GM19351 (cell line): ENCODE measurements around the gene COA3.
"Not testable (repeated sequence)": the region's sequence is repeated elsewhere in the genome, so short reads cannot be mapped to it uniquely, and the experiment has no call there.

Source experiments
- ATAC-seq: cut with Tn5 transposase; IDR thresholded peaks from one replicate; pipeline ENCODE4 v1.9.1; 2021; ENCODE audit warnings: mild to moderate bottlenecking, moderate library complexity; ENCODE audit not compliant: unreplicated experiment

Gene COA3

DNA sequence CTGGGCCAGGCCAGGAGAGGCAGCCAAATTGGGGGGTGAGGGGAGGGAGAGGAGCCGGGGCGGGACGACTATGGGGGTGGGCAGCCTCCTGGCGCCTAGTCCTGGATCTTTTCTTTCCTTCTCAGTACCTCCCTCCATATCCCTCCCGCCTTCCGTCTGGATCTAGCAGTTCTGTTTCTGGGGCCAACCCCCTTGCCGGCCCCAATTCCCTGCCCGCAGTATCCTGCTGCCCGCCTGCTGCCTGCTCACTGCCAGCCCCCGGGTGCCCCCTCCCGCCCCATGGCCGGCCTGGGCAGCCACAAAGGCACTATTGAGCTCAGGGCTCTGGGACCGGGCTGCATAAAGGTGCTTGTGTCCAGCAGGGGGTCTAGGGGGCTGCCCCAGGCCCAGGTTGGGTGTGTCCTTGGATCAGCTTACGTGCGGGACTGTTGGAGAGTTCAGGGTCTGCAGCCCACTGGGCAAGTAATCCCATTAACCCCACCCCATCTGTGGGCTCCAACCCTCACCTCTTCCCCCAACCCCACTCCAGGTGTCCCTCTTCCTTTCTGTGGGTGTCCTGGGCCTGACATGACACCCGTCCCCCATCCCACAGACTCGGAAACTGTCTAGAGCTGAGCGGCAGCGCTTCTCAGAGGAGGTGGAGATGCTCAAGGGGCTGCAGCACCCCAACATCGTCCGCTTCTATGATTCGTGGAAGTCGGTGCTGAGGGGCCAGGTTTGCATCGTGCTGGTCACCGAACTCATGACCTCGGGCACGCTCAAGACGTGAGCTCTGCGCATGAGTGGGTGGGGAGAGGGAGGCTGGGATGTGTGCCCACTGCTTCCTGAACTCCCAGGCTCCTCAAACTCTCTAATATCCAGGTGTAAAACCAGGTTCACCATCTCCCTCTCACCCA is 16.1 kb downstream of the COA3 start:
- no peak for ATAC-seq

DNA sequence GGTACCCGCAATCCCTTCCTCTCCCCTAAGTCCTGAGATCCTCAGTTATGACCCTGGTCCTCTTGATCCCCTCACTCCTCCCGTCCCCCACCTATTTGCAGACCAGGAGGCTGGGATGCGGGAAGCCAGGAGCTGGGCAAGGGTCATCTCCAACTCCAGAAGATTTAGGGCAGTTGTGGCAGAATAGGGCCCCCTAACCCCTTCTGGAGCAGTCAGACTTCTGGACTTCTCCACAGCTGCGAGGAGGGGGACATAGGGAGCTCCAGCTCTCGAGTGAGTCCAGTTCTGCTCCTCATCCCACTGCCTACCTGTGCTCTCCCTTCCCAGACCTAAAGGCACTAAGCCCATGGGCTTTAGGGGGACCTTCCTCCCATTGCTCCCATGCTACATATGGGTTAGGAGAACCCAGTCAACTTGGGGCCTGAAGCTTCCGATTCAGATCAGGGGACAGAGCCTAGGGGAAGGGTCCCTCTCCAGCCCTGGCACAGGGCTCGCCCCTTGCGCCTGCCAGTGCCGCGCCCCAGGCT is 16.8 kb downstream of the COA3 start:
- ATAC-seq = no peak

DNA sequence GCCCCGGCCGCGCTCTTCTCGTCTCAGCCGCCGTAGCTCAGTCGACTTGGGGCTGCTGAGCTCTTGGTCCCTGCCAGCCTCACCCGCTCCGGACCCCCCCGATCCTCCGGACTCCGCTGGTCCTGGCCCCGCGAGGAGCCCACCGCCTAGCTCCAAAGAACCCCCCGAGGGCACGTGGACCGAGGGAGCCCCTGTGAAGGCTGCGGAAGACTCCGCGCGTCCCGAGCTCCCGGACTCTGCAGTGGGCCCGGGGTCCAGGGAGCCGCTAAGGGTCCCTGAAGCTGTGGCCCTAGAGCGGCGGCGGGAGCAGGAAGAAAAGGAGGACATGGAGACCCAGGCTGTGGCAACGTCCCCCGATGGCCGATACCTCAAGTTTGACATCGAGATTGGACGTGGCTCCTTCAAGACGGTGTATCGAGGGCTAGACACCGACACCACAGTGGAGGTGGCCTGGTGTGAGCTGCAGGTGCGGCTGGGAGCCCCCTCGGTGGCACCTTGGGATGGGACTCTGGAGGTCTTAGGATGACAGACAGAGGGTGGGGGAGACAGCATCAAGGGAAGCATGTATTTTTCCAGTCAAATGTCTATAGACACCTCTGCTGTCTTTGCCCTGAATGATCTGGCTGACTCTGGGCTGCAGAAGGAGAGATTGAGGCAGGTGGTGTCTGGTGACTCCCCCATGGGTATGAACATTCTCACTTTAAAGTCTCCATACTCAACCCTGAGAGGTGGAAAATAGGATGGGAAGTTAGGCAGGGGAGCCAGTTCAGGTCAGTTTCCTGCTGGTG is 17.5 kb downstream of the COA3 start:
- no peak for ATAC-seq

DNA sequence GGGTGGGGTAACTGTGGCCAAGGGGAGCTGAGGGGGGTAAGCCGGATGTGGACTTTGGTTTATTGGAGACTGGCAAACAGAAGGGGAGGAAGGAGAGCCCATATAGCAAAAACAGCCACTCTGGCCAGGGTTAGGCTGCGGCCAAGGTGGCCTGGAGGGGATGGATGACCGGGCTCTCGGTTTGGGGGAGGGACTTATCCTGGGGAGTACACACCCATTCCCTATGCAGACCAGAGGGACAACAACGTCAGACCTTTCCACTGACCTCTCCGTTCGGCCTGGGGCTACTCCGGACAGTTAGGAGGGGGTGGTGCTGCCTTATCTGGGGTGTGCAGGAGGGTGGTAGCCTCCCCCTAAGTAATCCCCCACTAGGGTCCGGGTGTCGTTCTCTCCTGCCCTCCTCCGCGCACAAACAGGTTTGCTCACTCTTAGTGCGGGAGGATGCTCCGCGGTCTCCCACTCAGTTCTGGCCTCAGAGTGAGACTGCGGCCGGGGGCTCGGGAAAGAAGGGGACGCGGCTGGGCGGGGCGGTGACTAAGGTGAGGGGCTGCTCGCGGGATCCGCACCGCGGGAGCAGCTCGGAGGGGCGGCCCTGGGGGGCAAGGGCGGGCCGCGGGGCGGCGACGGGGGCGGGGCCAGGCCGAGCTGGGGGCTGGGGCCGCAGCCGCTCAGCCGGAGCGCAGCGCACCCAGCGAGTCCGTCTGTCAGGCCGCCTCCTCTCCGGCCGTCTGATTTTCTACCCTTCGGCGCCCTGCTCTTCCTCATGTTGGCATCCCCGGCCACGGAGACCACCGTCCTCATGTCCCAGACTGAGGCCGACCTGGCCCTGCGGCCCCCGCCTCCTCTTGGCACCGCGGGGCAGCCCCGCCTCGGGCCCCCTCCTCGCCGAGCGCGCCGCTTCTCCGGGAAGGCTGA is 18.3 kb downstream of the COA3 start, which contains the start of gene WNK4:
TSS of gene WNK4 (plus strand) at position 675 of the 915 bp plus-strand sequence. CDS start at position 764, 89 bp downstream.
- ATAC-seq = no peak

DNA sequence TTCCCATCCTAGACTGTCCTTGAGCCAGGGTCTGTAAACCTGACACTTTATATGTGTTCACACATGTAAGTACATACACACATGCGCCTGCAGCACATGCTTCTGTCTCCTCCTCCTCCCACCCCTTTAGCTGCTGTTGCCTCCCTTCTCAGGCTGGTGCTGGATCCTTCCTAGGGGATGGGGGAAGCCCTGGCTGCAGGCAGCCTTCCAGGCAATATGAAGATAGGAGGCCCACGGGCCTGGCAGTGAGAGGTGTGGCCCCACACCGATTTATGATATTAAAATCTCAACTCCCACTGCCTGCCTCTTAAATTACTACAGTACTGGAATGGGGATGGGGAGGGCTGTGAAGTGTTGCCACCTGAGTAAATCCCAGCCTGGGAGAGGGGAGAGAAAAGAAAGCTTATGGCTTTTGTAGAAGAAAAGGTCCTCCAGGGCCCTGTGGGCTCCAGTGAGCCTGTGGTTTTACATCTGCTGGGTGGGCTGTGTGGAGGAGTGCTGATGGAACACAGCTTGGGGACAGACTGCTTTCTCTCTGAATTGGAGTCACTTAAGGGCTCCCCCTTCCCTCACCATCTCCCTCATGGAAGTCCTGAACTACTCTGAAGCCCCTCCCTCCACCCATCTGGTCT is 19.1 kb downstream of the COA3 start:
- ATAC-seq = no peak

DNA sequence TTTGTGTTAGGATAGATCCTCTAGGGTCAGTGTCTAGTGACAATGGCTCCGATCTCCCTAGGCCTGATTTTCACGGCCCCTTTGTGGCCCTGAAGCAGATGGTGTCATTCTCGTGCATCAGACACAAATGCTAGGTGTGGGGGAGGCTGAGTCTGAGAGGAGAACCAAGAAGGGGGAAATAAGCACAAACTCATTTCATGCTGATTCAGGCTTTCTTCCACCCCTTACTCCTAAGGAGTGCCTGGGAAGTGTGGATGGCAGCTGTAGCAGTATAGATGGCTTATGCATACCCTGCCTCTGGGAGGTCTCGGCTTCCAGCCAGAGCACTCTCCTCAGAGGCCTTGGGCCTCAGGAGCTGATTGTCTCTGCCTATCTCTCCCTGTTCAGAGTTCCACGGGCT is 19.9 kb downstream of the COA3 start:
- no peak for ATAC-seq

DNA sequence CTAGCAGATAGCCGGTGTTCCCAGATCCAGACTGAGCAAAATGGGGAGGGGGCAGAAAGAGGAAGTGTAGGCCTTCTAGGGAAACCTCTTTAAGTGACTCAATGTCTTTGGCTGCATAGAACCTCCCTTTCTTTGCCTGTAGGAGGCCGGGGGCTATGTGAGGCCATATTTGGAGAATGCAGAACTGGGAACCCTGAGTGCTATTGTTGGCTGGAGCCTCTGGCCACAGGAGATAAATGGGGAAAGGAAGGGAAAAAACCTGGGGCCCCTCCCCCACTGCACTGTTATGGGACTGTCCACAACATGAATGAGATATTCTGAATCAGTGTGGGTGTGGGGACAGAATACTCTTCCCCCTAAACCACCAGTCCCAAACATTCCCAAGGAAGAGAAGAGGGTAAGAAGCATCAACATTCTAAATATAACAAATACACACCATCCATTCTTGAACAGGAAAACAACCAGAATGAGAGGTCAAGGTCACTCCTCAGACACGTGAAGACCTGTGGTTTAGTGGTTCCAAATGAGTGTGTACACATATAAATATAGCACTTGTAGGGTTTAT is 22.9 kb downstream of the COA3 start:
- ATAC-seq = no peak

DNA sequence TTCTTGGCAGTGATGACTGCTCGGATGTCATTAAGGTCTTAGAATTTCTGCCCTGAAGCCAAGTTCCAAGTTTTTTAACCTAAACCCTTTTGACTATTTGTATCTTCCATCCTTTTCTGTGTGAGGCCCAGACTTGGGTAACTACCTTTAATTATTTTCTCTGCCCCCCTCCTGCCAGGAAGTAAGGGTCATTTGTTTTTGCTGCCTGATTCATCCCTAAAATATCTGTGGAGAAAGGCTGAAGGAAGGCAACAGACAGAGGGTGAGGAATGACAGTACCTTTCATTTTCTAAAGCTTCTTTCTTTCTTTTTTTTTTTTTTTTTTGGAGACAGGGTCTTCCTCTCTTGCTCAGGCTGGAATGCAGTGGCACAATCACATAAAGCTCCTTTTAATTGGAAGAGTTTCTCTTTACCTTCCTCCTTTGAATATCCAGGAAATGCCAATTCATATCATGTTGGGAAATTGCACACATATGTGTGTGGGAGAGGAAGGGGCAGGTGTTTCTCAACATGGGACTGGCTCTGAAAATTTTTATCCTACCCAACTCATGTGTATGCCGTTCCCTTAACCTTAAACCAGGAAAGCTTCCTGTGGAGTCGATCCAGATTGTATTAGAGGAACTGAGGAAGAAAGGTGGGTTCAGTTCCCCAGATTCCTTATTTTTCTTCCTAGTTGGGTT is 24.3 kb downstream of the COA3 start:
- ATAC-seq = no peak

DNA sequence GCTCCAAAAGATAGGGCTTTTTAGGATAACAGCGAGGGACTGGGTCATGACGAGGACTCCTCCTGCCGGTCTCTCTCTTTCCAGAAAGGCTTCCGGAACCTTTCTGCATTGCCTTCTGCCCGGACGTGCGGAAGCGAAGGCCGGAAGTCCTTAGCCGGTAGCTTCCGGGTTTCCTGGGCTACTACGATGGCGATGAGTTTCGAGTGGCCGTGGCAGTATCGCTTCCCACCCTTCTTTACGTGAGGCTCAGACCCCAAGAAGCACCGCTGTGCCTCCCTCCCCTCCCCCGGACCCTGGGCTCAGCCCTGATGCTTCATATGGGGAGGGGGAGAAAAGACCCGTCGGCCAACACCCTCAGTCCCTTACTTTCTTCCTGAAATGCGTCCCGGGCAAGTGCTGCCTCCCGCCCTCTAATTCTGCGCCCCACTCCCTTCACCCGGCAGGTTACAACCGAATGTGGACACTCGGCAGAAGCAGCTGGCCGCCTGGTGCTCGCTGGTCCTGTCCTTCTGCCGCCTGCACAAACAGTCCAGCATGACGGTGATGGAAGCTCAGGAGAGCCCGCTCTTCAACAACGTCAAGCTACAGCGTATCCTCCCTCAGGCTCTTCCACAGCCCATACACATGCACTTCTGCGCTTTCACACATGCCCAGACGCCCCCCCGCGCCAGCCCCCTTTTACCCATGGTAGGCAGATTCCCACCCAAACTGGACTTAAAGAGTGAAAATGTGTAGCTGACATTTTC is 25.0 kb downstream of the COA3 start, which contains the start of gene VPS25:
TSS of gene VPS25 (plus strand) at position 160 of the 746 bp plus-strand sequence. CDS start at position 187, 27 bp downstream.
- ATAC-seq = no peak

DNA sequence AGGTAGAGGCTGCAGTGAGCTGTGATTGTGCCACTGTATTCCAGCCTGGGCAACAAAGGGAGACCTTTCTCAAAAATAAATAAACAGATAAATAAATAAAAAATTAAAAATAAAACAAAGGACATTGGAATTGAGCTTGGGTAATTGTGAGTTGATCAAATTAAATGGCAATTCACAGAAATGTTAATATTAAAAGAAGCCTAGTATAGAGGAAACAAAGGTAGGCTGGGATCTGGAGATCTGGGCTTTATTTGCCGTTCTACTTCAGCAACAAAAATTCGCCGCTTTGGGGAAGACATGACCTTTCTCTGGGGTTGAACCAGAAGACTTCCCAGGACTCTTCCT is 25.6 kb downstream of the COA3 start:
- ATAC-seq = no peak

DNA sequence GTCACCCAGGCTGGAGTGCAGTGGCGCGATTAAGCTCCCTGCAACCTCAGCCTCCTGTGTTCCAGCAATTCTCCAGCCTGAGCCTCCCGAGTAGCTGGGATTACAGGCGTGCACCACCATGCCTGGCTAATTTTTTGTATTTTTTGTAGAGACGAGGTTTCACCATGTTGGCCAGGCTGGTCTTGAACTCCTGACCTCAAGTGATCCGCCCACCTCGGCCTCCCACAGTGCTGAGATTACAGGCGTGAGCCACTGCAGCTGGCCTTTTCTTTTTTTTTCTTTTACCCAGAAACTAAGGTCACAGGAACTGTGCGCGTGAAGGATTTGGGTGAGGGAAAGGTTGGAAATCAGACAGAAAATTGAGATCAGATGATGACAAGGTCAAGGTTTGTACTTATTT is 28.5 kb downstream of the COA3 start:
- ATAC-seq = not testable (repeated sequence)

DNA sequence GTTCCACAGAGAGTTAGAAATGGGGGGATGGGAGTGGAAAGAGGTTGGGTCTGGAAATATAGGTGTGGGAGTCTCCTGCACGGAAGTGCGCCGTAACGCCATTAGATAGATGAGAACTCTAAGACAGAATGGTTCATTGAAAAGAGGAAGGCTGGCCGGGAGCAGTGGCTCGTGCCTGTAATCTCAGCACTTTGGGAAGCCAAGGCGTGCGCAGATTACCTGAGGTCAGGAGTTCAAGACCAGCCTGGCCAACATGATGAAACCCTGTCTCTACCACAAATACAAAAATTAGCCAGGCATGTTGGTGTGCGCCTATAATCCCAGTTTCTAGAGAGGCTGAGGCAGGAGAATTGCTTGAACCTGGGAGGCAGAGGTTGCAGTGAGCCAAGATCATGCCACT is 30.5 kb downstream of the COA3 start:
- not testable (repeated sequence) for ATAC-seq

DNA sequence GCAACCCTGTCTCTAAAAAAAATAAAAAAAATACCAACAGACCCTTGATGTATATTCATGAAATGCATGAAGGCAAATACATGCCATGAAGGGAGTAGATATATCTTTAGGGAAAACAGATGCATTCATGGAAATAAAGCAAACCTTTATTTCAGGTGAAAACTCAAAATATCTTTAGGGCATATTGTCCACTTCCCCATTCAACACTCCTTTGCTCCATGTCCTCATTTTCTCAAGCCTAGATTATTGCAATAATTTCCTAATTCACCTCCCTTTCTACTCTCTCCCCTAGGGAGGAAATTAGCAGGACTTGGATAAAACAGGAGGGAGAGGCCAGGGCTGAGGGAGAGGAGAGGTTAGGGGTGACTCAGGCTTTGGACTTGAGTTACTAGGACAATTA is 31.0 kb downstream of the COA3 start:
- no peak for ATAC-seq

DNA sequence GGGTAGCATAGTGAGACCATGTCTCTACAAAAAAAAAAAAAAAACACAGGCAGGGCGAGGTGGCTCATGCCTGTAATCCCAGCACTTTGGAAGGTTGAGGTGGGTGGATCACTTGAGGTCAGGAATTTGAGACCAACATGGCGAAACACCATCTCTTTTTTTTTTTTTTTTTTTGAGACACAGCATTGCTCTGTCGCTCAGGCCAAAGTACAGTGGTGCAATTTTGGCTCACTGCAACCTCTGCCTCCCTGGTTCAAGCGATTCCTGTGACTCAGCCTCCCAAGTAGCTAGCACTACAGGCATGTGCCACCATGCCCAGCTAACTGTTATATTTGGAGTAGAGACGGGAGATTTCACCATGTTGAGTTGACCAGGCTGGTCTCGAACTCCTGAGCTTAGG is 32.4 kb downstream of the COA3 start:
- no peak for ATAC-seq

DNA sequence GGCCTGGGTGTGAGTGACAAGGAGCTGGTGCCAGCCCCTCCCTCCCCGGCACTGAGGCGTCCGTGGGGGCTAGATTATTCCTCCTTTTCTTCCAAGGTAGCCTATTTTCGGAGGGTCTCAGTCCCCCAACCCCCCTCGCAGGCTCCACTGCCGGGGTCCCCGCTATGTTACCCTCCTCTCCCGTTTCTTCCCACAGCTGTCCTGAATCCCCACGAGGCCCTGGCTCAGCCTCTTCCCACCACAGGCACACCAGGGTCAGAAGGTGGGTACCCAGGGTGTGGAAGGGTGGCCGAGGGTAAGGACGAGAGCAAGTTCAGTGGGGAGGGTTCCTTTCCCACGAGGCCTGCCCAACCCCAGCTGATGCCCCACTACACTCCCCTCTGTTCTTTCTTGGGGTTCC is 36.9 kb downstream of the COA3 start:
- no peak for ATAC-seq

DNA sequence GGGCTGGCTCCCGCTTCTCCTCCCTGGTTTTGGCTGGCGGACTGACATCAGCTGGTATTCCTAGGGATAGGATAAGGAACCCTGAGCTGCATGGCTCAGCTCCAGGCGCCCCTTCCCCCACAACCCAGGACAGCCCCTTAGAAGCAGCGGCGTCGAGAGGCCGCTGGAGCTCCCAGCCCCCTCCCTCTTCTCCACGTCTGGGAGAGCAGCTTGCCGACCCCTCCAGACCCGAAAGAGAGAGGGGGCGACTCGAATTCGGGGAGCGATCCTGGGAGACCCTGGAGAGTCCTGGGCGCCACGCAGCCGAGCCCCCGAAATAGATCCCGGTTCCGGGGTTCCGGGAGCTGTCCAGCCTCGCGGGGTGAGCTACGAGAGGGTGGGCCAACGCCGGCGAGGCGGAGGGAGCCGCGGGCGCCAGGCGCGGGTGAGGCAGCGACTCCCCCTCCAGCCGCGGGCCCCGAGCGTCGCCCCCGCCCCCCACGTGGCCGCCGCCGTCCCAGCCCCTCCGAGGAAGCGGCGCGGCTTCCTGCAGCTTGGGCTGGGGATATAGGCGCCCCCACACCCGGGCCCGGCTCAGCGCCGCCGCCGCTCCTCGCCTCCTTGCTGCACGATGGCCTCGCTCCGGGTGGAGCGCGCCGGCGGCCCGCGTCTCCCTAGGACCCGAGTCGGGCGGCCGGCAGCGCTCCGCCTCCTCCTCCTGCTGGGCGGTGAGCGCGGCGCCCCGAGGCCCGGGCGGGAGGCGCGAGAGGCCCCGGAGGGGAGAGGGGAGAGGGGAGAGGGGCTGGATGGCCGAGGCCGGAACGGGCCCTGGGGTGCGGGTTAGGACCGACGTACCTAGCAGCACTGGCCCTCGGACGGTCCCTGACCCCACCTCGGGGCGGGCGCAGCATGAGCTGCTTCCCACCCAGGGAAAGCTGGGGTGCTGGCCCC is 37.6 kb downstream of the COA3 start, which contains the start of gene RAMP2:
TSS of gene RAMP2 (plus strand) at position 576 of the 930 bp plus-strand sequence. CDS start at position 611, 35 bp downstream.
- no peak for ATAC-seq

DNA sequence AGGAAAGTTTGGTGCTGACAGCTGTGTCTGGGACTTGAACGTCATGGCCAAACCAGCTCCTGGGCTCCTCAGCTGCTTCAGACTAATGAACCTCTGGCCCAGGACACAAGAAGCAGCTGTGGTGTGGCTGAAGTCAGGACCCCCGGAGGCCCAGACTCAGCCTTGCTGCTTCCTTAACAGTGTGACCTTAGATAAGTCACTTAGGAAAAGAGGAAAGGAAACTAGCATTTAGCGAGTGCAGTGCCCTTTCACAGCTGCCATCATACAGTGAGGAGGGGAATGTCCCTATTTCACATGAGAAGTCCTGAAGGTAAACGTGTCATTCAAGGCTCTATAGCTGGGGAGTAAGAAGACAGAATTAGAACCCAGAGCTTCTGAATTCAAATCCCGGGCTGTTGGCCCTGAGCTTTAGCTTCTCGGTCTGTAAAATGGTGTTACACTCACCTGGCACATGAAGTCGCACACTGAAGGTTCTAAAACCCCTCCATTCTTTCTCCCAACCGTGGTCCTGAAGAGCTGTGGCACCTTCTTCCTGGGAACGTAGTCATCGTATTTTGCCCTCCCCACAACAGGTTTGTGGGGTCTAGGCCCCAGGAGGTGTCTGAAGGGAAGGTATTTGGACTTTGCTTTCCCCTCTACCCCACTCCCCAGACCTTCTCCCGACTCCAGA is 38.4 kb downstream of the COA3 start:
- ATAC-seq = no peak
